Neuron (in vitro differentiated cells): ENCODE measurements around the gene ESAM.

ENCODE experiments used
- H2AFZ ChIP-seq: one replicate; pipeline ENCODE4 v1.6.1; 2013; ENCODE audit warnings: low read depth, mild to moderate bottlenecking, inconsistent platforms, low read length, moderate library complexity
- H3K27me3 ChIP-seq: one replicate; pipeline ENCODE4 v1.6.1; 2013; ENCODE audit warnings: low read length; ENCODE audit not compliant: insufficient read depth
- H3K36me3 ChIP-seq: one replicate; pipeline ENCODE4 v1.6.1; 2013; ENCODE audit warnings: low read length; ENCODE audit not compliant: insufficient read depth
- H3K4me1 ChIP-seq: one replicate; pipeline ENCODE4 v1.6.1; 2013; ENCODE audit warnings: low read length; ENCODE audit not compliant: insufficient read depth
- H3K4me3 ChIP-seq: 2 replicates; pipeline ENCODE4 v1.5.1; 2013; ENCODE audit warnings: mild to moderate bottlenecking, low read length, moderate library complexity
- H3K9me3 ChIP-seq: one replicate; pipeline ENCODE4 v1.6.1; 2013; ENCODE audit warnings: low read length

The ESAM gene

DNA sequence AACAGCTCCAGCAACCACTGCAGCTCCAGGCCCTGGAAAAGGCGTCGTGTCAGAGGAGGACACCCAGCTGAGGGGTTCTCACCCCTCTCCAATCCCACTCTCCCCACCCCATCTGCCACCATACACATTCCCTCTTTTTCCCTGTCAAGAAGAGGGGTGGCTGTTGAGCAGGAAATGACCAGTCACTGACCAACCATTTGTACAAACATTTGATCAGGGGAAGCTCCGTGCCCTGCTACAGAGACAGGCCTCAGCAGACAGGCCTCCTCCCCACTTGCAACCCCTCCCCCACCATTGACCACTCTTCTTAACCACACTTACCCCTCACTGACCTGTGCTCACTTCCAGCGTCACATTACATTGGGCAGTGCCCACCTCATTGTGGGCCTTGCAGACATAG lies 7.8 kb downstream of the ESAM start:
- no peak overlapping the region for H2AFZ ChIP-seq
- H3K27me3 ChIP-seq, result no peaks in the 10 kb centered on the region
- no peak overlapping the region for H3K4me3 ChIP-seq
- peaks cover 2% of the 10 kb centered on the region for H3K9me3 ChIP-seq
- H3K36me3 ChIP-seq, result no peaks in the 10 kb centered on the region
- peaks cover 7% of the 10 kb centered on the region for H3K4me1 ChIP-seq

DNA sequence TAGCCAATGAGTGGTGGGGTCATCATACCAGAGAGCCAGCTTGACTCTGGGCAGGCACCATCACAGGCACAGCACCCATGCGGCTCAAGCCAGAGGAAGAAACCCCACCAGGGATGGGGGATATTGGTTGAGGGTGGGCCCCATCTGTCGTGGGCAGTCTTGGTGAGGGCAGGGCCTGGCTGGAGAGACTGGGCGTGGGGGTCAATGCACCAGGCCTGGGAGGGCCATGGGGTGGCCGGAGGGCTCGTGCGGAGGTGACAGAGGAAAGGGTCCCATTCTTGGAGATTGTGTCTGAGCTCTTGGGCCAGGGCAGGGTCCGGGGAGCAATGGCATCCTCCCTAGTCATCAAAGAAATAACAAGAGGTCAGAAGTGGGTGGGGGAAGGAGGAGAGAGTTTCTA lies 8.5 kb downstream of the ESAM start:
- H3K4me3 ChIP-seq, result no peak overlapping the region
- no peaks in the 10 kb centered on the region for H3K9me3 ChIP-seq
- peaks cover 7% of the 10 kb centered on the region for H3K4me1 ChIP-seq
- H3K27me3 ChIP-seq, result no peaks in the 10 kb centered on the region
- no peak overlapping the region for H2AFZ ChIP-seq
- H3K36me3 ChIP-seq, result no peaks in the 10 kb centered on the region

DNA sequence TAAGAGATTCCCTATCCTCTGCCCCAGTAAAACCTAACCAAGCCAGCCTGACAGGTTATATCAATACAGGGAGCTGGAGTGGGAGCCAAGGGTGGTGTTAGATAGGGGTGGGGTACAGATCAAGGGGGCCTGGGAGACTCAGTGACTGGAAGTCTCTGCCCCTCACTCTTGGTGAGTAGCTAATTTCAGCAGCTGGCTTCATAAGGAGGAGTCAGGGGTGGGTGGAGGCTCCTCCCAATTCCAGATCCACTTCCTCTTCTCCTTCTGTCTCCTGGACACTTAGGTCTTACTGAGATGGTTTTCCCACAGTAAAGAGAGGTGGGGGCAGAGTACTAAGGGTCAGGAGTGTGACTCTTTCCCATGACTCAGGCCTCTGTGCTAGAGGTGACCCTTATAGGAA lies 8.9 kb downstream of the ESAM start:
- no peaks in the 10 kb centered on the region for H3K27me3 ChIP-seq
- H3K4me3 ChIP-seq, result no peak overlapping the region
- peaks cover 7% of the 10 kb centered on the region for H3K4me1 ChIP-seq
- H2AFZ ChIP-seq, result no peak overlapping the region
- no peaks in the 10 kb centered on the region for H3K9me3 ChIP-seq
- no peaks in the 10 kb centered on the region for H3K36me3 ChIP-seq

DNA sequence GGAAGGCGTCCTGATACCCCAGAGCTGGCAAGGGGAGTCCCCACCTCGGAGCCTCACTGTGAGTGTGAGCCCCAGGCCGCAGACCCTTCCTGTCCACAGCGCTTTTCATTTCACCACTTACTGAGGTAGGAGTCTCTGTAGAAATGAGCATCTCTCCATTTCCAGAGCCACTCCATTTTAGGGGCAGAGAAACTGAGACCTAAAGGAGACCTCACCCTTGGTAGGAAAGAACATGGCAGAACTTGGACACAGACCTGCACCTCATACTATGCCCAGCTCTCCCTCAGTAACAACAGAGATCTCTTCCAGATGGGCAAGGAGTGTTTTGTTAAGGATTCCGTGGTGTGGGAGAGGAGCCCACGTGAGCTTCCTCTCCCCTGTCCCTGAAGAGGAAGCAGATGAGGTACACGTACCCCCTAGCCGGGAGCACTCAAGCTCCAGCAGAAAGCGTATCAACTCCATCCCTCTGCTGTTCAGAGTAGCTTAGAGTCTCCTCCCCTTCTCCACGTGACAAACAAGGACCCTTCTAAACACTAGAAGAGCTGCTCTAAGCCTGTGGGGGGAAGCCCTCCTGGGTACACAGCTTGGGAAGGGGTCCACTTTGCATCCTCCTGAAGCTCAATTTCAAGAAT lies 9.5 kb downstream of the ESAM start:
- Histone ChIP-seq H2AFZ (no peak overlapping the region), H3K27me3 (no peaks in the 10 kb centered on the region), H3K4me3 (no peak overlapping the region), H3K9me3 (no peaks in the 10 kb centered on the region), H3K36me3 (no peaks in the 10 kb centered on the region), H3K4me1 (peaks cover 7% of the 10 kb centered on the region)

GRCh38 chr11:124751741-124752470 lies 10.2 kb downstream of the ESAM start, which contains the start of gene VSIG2:
VSIG2 (minus strand) TSS chr11:124752255; CDS start chr11:124752137, 118 bp downstream.
- no peak within 1 kb of the TSS for H3K4me3 ChIP-seq
- no peaks in the 10 kb centered on the region for H3K27me3 ChIP-seq
- peaks cover 7% of the 10 kb centered on the region for H3K4me1 ChIP-seq
- H3K36me3 ChIP-seq, result no peaks in the 10 kb centered on the region
- no peak within 1 kb of the TSS for H2AFZ ChIP-seq
- H3K9me3 ChIP-seq, result no peaks in the 10 kb centered on the region

GRCh38 chr11:124751391-124751740 lies 10.7 kb downstream of the ESAM start:
- Histone ChIP-seq H3K9me3 (peaks cover 2% of the 10 kb centered on the region), H3K4me1 (peaks cover 7% of the 10 kb centered on the region), H3K36me3 (no peaks in the 10 kb centered on the region), H3K27me3 (no peaks in the 10 kb centered on the region), H3K4me3 (no peak overlapping the region), H2AFZ (no peak overlapping the region)

DNA sequence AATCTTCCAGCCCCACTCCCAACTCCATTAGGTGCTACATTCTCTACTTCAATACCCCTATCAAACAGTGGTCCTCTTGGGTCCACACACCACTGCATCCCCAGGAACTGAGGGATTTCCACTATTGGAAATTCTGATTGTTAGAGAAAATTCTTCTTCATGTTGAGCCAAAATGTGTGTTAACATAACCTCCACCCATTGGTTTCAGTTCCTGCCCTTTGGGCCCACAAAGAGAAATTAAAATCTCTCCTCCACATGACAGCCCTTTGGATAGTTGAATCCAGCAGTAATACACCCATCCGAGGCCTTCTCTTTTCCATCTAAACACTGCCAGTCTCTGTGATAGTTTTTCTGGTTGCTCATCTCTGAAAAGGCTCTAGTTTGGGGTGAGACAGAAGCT lies 12.2 kb downstream of the ESAM start:
- H3K9me3 ChIP-seq, result peaks cover 5% of the 10 kb centered on the region
- no peaks in the 10 kb centered on the region for H3K27me3 ChIP-seq

DNA sequence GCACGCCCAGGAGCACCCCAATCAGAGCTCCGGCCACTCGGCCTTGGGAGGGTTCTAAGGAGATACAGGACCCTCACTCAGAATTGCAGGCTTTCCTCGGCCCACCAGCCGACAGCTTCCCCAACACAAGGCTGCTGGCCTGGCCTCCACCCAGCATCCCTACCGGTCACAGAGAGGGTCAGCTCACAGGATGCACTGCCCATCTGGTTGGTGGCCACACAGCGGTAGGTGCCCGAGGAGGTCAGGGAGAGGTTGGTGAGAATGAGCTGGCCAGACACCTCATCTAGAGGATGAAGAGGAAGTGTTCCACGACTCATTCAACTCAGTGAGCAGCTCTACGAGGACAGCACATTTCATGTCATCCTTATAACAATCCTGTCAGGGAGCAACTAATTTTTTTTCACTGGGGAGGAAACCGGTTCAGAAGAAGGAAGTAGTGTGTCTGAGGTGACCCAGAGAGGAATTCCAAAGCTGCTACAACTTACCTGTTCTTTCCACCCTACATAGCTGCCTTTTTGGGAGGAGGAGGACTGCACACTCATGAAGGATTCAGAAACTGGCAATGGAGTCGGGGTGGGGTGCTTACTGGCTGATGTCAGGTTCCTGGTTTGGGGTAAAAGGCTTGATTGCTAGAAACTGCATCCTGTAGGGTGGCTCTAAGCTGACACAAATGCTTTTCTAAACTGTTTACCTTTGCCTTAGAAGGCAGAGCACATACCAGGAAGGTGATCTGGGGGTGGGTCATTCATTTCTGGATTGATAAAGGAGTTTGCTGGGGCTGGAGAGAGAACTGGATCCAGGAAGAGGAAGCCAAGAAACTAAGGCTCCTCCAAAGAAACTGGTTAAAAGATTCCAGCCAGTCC lies 13.4 kb downstream of the ESAM start:
- H3K36me3 ChIP-seq, result no peaks in the 10 kb centered on the region

More for the DNA sequence above, 12.2 kb downstream of the ESAM start:
- H3K36me3 ChIP-seq, result no peaks in the 10 kb centered on the region
- H3K4me3 ChIP-seq, result no peak overlapping the region
- H2AFZ ChIP-seq, result no peak overlapping the region
- H3K4me1 ChIP-seq, result peaks cover 5% of the 10 kb centered on the region

DNA sequence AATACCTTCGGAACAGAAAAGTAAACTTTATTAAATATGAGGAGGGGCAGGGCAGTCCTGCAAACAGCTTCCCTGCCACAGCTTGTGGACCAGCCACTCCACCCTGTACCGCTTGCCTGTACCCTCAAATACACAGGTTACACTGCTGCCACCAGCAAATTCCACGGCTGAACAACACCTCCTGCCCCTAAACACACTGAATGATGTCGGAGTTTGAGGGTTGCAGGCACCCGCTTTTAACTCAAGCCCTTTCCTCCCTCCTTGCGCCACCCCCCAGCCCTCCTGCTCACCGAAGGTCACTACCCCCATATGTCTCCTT lies 14.0 kb downstream of the ESAM start:
- H3K27me3 ChIP-seq, result no peaks in the 10 kb centered on the region

More for the DNA sequence above, 13.4 kb downstream of the ESAM start:
- no peaks in the 10 kb centered on the region for H3K4me1 ChIP-seq
- no peak overlapping the region for H3K4me3 ChIP-seq
- no peaks in the 10 kb centered on the region for H3K27me3 ChIP-seq
- peaks cover 5% of the 10 kb centered on the region for H3K9me3 ChIP-seq
- H2AFZ ChIP-seq, result no peak overlapping the region

DNA sequence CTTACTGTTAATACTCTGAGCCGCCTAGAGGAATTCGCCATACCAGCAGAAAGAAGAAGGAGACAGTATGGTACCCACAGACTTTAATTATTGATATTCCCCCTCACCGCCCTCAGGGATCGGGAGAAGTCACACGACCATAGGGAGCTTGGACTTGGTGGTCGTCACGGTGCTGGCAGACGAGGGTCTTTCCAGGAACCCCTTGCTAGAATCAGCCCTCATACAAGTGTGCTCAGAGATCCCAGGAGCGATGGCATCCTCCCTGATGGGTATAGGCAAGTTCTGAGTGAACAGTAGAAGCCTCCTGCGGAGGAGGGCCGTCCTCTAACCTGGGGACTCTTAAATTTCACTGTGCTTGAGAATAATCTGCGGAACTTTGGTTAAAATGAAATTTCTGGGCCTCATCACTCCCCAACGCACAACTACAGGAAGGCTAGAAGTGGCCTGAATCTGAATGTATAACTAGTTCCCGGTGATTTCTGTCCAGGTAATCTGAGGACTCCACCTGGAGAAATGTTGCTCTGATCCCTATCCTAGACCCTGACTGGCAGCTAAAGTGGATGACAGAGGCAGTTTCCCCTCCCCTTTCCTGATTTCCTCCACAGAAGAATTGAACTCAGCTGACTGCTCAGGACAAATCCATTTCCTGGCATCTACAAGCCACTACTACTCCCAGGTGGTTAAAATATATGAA lies 14.5 kb downstream of the ESAM start:
- Histone ChIP-seq H3K27me3 (no peaks in the 10 kb centered on the region), H3K9me3 (peaks cover 5% of the 10 kb centered on the region), H3K36me3 (no peaks in the 10 kb centered on the region), H3K4me3 (no peak overlapping the region), H2AFZ (no peak overlapping the region), H3K4me1 (no peaks in the 10 kb centered on the region)

More for the DNA sequence above, 14.0 kb downstream of the ESAM start:
- no peaks in the 10 kb centered on the region for H3K4me1 ChIP-seq
- no peak overlapping the region for H2AFZ ChIP-seq
- H3K36me3 ChIP-seq, result no peaks in the 10 kb centered on the region
- H3K9me3 ChIP-seq, result peaks cover 5% of the 10 kb centered on the region
- no peak overlapping the region for H3K4me3 ChIP-seq

DNA sequence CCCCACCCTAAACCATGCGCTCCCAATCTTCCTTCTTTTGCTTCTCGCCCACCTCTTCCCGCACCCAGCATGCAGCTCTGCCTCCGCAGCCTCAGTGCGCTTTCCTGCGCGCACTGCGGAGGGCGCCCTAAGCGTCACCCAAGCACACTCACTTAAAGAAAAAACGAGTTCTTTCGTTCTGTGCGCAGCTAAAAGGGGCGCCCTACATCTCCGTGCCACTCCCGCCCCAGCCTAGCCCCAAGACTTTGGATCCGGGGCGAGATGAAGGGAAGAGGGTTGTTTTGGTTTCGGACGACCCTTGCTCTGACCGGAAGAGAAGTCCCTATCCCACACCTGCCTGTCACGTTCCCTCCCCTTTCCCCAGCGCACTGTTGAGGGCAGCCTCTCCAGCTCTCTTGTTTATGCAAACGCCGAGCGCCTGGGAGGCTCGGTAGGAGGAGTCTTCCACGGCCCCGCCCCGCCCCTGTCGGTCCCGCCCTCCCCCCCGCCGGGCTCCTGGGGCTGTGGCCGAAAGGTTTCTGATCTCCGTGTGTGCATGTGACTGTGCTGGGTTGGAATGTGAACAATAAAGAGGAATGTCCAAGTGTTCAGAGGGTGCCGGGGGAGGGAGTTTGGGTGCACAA lies 15.4 kb downstream of the ESAM start:
- H3K36me3 ChIP-seq, result no peaks in the 10 kb centered on the region
- H3K9me3 ChIP-seq, result peaks cover 5% of the 10 kb centered on the region
- H3K4me3 ChIP-seq, result no peak overlapping the region
- no peaks in the 10 kb centered on the region for H3K27me3 ChIP-seq
- no peak overlapping the region for H2AFZ ChIP-seq
- no peaks in the 10 kb centered on the region for H3K4me1 ChIP-seq

- Histone ChIP-seq H2AFZ (no peak overlapping the region), H3K9me3 (peaks cover 5% of the 10 kb centered on the region), H3K4me1 (no peaks in the 10 kb centered on the region), H3K4me3 (no peak overlapping the region), H3K27me3 (no peaks in the 10 kb centered on the region), H3K36me3 (no peaks in the 10 kb centered on the region)
These were observed 16.1 kb downstream of the ESAM start for GRCh38 chr11:124745835-124746620.
